Measurements from ENCODE around the gene TOP2A.

The TOP2A gene

DNA sequence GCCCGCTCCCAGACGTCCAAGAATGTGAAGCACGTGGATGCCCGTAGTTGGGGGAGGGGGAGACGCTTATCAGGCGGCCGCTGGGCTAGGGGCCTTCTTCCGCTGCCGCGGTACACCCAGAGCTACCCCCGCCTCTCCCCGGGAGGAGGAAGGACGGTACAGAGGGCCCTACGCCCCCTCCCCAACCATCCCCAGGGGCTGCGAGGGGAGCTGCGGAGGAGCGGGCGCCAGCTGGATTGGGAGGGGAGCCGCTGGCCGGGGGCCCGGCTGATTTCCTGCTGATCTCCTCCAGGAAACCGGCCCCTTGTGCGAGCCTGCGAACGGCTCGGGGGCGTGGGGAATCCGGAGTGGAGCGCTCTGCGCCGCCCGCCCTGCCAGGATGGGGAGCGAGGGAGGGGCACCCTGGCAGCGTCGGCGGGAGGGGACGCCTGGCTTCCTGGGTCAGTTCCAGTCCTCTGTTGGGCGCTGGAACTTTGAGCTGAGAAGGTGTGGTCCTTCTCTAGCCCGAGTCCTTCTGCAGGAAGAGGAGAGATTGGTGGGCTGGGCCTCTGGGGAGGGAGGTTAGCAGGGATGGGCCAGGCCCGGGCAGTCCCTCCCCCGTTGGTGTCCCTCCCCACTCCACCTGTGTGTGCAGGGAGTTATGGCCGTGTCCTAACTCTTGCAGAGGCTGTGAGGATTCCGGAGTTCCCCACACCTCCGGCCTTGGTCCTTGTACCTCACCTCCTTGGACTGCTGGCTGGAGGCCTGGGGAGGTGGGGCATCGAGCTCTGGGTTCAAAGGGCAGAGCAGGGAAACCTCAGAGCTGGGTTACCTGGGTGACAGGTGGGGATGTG lies 72.3 kb downstream of the TOP2A start:
- DNase-seq, result no peak

DNA sequence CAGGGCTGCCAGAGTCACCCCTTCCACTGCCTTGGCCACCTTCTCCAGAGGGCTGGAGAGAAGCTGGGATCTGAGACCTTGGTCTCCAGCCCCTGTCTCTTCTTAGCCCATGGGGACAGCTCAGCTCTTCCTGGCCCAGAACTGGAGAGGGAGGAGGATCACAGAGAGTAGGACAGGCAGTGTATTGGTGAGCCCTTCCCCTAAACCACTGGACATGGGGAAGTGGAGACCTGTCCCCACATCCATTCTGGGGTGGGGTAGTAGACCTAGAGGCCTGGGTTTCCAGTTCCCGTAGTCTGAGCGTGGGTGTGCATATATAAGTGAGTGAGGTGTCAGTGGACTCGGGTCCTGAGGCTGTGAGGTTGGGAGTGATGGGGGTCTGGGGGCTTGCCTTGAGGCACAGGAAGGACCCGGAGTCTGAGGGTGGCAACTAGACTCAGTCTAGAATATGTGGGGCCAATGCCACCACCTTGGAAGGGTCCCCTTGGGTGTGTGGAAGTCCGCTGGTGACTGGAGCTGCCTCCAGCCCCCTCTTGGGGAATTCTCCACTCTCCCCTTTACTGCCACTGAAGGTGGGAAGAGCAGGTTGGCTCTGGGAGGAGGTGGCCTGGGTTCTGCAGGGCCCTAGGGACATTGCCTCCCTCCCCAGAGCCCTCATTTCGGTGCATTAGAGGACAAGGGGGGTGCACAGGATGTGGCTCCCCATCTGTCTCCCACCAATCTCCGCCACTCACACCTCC lies 73.1 kb downstream of the TOP2A start:
- no peak for DNase-seq

DNA sequence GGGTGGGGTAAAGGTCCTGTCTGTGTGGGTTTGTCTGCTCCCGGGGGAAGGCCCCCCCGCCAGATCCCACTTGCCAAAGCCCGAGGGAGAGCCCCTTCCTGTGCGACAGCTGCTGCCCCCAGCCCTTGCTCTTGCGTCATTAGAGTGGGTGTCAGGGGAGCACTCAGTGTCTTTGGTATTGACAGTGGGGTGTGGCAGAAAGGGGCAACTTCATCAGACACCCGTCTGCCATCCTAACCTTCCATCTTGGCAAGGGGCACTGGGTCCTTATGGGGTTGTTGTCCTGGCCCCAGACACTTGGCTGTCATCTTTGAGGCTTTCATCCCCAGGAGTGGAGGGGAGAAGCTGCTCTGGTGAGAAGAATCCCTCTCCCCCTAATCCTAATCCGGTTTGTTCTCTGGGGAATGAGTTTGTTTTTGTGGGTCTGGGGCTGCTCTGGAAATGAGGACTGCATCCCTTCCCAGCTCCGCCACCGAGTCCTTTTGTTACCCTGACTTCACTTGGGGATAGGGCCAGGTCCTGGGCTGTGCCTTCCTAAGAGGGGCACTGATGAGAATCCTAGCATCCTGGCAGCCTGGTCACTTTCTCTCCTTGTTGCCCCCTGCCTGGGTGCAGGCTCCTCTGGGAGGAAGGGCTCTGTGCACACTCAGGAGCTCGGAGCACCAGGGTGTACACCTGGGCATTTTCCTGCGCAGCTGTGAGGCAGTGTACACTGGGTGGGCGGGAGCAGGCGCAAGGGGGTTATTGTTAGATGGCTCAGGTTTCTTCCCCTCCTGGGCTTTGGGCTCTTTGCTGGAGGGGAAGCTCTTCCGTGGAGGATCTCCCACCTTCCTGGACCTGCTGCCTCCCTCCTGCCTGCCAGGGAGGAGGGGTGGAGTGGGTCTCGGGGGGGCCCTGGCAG lies 74.2 kb downstream of the TOP2A start:
- DNase-seq, result no peak

DNA sequence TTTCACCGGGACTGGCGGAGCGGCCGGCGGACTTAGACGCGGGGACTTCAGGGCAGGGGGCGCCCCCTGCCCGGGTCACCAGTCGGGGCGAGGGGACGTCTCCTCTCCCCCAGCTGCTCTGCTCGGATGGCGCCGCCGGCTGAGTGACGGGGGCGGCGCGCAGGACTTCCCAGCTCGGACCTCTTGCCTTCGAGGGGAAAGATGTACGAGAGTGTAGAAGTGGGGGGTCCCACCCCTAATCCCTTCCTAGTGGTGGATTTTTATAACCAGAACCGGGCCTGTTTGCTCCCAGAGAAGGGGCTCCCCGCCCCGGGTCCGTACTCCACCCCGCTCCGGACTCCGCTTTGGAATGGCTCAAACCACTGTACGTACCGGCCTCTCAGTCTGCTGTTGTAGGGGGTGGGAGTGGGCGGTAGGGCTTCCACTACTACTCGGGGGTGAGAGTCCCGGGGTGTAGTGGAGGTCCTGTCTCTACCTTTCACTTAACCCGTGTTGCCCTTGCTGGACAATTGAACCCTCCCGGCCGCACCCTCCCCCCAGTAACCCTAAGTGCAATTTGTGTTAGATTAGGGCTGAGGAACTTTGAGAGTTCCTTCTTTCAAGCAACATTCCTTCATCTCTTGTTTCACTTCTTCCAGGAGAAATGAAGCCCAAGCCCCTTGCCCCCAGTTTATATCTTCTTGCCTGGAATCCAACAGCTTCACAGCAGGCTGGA lies 75.0 kb downstream of the TOP2A start:
- DNase-seq, result no peak

DNA sequence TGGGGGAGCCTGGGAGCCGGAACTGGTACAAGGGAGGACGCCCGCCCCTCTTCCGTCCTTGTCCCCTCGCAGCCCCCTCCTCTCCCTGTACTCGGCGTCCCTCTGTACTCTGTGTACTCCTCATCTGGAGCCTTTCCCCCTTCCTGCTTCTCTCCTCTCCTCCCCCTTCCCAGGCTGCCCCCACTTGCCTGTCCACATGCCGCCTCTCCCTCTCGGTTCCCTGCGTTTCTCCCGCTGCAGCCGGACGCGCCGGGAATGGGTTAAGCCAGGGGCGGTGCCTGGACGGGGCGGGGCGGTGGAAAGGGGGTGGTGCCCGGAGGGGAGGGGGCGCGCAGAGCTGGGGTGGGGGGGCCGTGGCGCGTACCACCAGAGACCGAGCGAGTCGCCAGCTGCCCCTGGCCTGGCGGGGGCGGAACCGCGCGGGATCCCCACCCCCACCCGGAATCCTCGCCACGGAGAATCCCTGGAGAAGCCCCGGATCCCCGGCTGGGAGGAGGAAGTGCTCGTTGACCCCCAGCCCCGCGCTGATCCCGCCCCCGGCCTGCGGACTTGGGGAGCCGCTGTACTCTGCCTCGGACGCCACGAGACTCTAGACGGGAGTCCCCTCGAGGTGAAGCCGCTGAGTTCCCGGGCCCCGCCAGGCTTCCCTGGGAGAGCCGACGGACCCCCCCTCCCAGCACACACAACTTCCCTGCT lies 75.7 kb downstream of the TOP2A start:
- no peak for DNase-seq

DNA sequence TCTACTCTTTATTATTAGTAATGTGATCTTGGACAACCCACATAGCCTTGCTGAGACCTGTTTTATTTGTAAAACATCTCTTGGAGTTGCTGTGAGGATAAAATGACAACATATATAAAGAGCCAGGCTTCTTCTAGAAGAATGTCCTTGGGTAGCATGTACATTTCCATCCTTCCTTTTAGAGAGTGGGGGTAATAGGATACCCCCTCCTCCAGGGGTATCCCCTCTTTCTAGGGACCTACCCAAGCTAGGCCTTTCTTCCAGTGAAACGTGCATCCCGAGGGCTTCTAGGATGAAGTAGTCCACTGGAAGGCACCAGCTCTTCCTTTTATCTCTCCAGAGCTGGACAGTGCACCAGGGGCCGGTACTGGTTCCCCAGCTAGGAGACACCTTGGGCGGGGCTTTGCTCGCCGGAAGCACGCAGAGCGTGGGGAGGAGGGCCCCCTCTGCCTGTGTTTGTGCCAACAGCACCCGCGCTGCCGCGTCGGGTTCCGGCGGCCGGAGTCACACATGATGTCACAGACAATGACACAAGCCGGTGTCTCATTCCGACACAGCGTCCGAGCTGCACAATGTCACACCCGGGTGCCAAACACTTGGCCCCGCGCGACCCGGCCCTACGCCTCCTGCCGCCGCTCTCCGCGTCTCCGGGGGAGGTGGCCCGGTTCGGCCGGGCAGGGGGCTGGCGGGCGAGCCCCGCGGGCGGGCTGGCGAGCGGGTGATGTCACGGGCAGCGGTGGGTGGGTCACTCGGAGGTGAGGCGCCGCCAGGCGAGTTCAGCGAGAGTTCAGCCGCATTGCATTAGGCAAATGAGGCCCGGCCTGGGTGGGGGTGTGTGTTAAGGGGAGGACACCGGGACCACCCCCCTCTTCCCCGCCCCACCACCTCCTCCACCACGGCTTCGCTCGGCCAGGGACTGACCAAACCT lies 76.6 kb downstream of the TOP2A start:
- peak; percentile 49 for DNase-seq

DNA sequence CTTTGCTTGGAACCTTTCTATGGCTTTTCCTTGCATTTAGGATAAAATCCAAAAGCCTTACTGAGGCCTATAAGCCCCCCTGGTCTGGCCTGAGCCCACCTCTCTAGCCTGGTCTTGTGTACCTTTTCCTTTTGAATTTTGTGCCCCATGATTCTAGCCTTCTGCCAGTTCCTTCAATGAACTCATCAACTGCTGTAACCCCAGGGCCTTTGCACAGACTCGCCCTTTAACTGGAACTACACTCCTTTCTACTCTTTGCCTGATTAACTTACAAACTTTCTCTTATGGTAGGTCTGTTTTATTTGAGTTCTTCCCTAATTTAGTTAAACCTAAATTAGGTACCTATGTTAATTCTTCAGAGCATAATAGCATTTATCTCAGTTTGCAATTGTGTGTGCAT lies 77.4 kb downstream of the TOP2A start:
- DNase-seq, result no peak

DNA sequence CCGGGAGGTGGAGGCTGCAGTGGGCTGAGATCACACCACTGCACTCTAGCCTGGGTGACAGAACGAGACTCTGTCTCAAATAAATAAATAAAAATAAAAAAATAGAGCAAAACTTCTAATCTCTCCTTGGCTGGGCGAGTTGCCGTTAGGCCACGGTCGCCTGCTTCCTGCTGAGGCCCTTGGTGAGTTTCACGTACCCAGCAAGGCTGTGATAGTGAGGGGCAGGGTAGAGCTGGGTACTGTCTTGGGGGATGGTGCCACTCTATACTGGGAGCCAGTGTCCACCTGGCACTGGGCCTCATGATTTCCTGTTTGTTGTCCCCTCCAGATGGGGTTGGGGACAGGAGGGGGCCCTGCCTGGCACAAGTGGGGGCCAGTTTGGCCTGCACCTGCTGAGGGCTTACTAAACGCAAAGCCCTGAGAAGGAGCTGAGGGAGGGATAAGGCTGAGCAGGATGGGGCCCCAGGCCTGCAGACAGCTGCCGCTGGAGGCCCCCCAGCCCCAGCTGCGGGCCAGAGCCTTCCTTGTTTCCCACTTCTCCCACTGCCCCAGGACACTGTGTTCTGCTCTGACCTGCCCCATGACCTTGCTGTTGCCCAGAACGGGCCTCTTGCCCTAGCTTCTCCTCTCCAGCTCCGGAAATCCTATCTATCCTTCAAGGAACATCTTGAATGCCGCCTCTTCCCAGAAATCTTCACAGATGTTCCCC lies 78.6 kb downstream of the TOP2A start:
- no peak for DNase-seq

All from NCI-H1105 (cell line).